ENCODE data around the gene ARHGEF25. TPM values are rescaled to one million over a fixed set of nuclear protein-coding genes. Genes with fewer than 3 reads are reported as not detected.

ARHGEF25 gene
- total and polyA plus RNA-seq, 2 of the 13 experiments (the other 11 are each of a cell fraction or from before 2014, with no cell fraction given): 11.5 to 12.5 TPM

GRCh38 chr12:57579677-57580465 is 31.4 kb upstream of the ARHGEF25 start (continued):
- TF ChIP-seq RORA (CRISPR knock-in tag; IDR thresholded peaks at IDR 0.05) (peak; percentile 40; the same call in 1 of the 2 replicates), ZFX (CRISPR knock-in tag; IDR thresholded peaks at IDR 0.05; ENCODE audit: low read depth) (peak; percentile 25), HNF4G (IDR thresholded peaks at IDR 0.05; ENCODE audit: borderline replicate concordance, low read depth, low read length) (peak; percentile 49; the same call in 1 of the 2 replicates), HNF4G (CRISPR knock-in tag; IDR thresholded peaks at IDR 0.05; ENCODE audit: borderline replicate concordance, low read depth) (no peak), CREB1 (IDR thresholded peaks at IDR 0.05) (peak; percentile 68), CREB1 (CRISPR knock-in tag; IDR thresholded peaks at IDR 0.05) (peak; percentile 76), HMG20A (CRISPR knock-in tag; IDR thresholded peaks at IDR 0.05; ENCODE audit: borderline replicate concordance) (peak; percentile 12; the same call in 1 of the 2 replicates), ZNF232 (CRISPR knock-in tag; IDR thresholded peaks at IDR 0.05; ENCODE audit: borderline replicate concordance) (peak; percentile 53; the same call in 1 of the 2 replicates), GRHL1 (CRISPR knock-in tag; conservative IDR thresholded peaks at IDR 0.05) (no peak), THAP11 (CRISPR knock-in tag; IDR thresholded peaks at IDR 0.05) (peak; percentile 9; the same call in 1 of the 2 replicates), NFYC (CRISPR knock-in tag; IDR thresholded peaks at IDR 0.05) (peak; percentile 1; the same call in 1 of the 2 replicates), ZNF30 (CRISPR knock-in tag; IDR thresholded peaks at IDR 0.05) (no peak), NKX3-1 (CRISPR knock-in tag; IDR thresholded peaks at IDR 0.05) (0 out of 2 replicates have a peak, but pooled peaks have one; percentile 60), MED1 (CRISPR knock-in tag; IDR thresholded peaks at IDR 0.05) (peak; percentile 56), PRDM4 (CRISPR knock-in tag; IDR thresholded peaks at IDR 0.05; ENCODE audit: borderline replicate concordance) (0 out of 2 replicates have a peak, but pooled peaks have one; percentile 25), ZXDC (CRISPR knock-in tag; IDR thresholded peaks at IDR 0.05) (no peak), ZSCAN12 (CRISPR knock-in tag; IDR thresholded peaks at IDR 0.05) (0 out of 2 replicates have a peak, but pooled peaks have one; percentile 42), NCOA2 (CRISPR knock-in tag; IDR thresholded peaks at IDR 0.05) (peak; percentile 45), ZNF276 (CRISPR knock-in tag; IDR thresholded peaks at IDR 0.05; ENCODE audit: low read depth) (no peak; the same call in 1 of the 2 replicates), SNAPC5 (CRISPR knock-in tag; IDR thresholded peaks at IDR 0.05; ENCODE audit: borderline replicate concordance) (0 out of 2 replicates have a peak, but pooled peaks have one; percentile 64)
